NB4 (cell line): ENCODE data around the gene ADAMTS7.
"Not testable (repeated sequence)": the region's sequence is repeated elsewhere in the genome, so short reads cannot be mapped to it uniquely, and the experiment has no call there.

Experiments
- MYC ChIP-seq: IDR thresholded peaks from 2 replicates; pipeline ENCODE4 v1.6.1; 2011; ENCODE audit warnings: low read depth, low read length
- TF ChIP-seq, protein P1 (sequence below): IDR thresholded peaks from one replicate; pipeline ENCODE4 v1.5.1; 2012; ENCODE audit warnings: low read depth, low read length

DNA sequence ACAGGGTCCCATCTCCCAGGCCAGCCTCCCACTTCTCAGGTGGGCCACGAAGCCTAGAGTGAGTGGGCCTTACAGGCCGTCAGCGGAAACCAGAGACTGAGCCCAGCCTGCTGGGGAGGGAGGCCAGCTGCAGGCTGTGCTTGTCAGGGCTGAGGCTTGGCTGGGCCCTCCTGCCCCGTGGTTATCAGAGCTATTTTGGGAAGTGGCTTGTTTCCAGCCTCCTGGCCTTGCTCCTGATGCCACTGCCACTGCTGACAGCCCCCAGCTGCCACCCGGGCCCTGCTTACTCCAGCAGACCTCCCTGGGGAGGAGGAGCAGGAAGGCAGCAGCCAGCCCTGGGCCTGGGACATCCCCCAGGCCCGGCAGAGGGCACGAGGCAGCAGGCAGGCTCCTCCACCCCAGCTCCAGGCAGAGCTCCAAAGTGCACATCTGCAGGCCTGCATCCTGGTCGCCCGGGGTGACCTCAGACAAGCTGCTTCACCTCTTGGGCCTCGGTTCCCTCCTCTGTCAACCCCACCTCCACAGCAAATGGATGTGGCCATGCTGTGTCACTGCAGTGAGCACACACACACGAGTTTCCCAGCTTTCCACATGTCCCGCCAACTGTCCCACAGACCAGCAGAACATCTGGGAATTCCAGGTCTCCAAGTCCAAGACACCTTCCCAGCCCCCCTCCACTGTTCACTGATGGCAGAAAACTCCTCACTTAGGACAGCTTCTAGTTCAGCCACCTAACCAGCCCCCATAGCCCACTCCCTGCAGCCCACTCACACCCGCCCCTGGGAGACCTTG, 51.0 kb downstream of the ADAMTS7 start:
- TF ChIP-seq, protein P1, sequence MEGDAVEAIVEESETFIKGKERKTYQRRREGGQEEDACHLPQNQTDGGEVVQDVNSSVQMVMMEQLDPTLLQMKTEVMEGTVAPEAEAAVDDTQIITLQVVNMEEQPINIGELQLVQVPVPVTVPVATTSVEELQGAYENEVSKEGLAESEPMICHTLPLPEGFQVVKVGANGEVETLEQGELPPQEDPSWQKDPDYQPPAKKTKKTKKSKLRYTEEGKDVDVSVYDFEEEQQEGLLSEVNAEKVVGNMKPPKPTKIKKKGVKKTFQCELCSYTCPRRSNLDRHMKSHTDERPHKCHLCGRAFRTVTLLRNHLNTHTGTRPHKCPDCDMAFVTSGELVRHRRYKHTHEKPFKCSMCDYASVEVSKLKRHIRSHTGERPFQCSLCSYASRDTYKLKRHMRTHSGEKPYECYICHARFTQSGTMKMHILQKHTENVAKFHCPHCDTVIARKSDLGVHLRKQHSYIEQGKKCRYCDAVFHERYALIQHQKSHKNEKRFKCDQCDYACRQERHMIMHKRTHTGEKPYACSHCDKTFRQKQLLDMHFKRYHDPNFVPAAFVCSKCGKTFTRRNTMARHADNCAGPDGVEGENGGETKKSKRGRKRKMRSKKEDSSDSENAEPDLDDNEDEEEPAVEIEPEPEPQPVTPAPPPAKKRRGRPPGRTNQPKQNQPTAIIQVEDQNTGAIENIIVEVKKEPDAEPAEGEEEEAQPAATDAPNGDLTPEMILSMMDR = not testable (repeated sequence)
- not testable (repeated sequence) for TF ChIP-seq MYC
